Activated naive CD4-positive, alpha-beta T cell treated with anti-CD3 and anti-CD28 coated beads, Interleukin-2, amount 50 U/mL, for 16 hours (primary cell): ENCODE results near the gene PCSK4.
"Not testable (repeated sequence)": the region's sequence is repeated elsewhere in the genome, so short reads cannot be mapped to it uniquely, and the experiment has no call there.

Experiments used
- DNase-seq: peaks from one replicate; pipeline ENCODE4 v3.0.0-alpha.2; 2020

Gene PCSK4

DNA sequence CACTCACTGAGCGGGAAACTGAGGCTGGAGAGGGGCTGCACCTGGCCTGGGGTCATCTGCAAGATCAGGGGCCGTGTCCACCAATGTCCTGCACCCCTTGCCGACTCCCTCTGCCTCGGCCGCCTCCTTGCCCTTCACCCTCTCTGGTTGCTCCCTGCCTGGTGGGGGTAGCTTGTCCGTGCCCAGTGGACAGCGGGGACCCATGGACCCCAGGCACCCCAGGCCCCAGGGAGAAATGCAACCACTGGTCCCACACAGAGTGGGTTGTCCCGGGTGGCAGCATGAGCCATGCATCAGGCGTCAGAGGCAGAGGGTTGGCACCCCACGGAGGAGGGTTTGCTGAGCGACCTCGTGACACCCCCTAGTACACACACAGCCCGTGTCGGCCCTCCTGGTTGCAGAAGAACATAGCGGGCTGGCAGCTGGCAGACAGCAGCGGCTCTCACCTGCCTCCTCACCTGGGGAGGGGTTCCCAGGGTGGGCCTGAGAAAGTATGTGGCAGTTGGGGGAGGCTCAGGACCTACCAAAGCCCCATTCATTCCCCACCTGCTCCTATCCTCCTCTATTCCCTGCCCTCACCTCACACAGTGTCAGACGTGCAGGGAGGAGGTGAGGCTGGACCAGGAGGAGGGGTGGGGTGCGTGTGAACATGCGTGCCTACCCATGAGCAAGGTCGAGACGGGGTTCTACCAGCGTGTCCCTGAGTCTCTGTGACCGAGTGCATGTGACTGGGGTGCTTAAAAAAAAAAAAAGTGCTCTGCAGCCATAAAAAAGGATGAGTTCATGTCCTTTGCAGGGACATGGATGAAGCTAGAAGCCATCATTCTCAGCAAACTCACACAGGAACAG is 14.0 kb upstream of the PCSK4 start:
- DNase-seq: peak; percentile 9

- peak; percentile 75 for DNase-seq
Measured at GRCh38 chr19:1503089-1503924, 13.2 kb upstream of the PCSK4 start.

GRCh38 chr19:1502433-1503088 is 12.4 kb upstream of the PCSK4 start:
- no peak for DNase-seq

GRCh38 chr19:1501200-1501595 is 11.0 kb upstream of the PCSK4 start:
- no peak for DNase-seq

- not testable (repeated sequence) for DNase-seq
Measured at GRCh38 chr19:1499231-1499630, 9.1 kb upstream of the PCSK4 start.

GRCh38 chr19:1497578-1498235 is 7.6 kb upstream of the PCSK4 start:
- DNase-seq: no peak

- no peak for DNase-seq
Measured at GRCh38 chr19:1496714-1497577, 6.8 kb upstream of the PCSK4 start.

- no peak for DNase-seq
Measured at GRCh38 chr19:1495799-1496713, 5.9 kb upstream of the PCSK4 start.

DNA sequence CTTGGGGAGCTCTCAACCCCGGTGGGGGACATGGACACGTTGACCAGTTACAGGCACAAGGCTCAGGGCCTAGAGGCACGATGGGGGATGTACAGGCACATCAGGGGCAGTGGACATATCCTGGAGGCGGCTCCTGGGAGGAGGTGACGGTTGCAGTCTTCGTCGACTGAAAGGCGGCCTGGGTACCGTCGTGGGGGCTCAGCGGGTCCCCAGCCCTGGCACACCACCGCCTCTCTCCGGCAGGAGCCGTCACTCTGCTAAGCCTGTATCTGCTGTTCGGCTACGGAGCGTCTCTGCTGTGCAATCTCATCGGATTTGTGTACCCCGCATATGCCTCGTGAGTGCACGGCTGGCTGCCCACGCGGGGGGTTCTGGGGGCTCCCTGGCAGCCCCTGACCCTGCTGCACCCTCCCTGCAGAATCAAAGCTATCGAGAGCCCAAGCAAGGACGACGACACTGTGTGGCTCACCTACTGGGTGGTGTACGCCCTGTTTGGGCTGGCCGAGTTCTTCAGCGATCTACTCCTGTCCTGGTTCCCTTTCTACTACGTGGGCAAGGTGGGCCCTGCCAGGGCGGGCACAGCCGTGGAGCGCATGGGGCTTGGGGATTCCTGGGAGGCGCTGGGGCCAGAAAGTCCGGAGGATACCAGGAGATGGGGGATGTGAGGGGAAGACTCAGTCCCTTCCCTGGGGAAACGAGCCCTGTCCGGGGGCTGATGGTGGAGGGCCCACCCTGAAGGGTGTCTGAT is 5.1 kb upstream of the PCSK4 start:
- DNase-seq: no peak

DNA sequence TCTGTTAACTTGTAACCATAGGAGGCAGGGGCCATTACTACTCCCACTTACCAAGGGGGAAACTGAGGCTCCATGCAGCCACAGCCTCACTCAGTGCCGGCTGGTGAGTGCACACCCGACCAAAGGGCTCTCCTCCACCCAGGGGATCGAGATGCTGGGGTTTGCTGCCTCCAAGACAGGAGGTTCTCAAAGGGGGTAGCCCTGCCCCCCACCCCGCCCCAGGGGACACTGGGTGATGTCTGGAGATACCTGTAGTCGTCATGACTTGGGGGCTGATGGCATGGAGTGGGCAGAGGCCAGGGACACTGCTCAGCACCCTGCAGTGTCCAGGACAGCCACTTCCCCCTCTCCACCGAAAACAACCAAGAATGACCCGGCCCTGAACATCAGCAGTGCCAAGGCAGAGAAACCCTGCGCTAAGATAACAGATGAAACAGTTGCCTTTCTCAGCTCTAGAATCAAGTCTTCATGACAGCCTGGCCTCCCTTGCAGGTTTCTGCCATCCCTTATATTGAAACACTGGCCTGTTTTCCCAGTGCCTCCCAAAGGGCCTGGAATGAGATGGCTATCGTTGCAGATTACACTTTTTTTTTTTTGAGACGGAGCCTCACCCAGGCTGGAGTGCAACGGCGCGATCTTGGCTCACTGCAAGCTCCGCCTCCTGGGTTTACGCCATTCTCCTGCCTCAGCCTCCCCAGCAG is 4.1 kb upstream of the PCSK4 start:
- no peak for DNase-seq

- no peak for DNase-seq
Measured at GRCh38 chr19:1492474-1493006, 2.4 kb upstream of the PCSK4 start.

- DNase-seq: no peak
Measured at GRCh38 chr19:1491849-1492170, 1.7 kb upstream of the PCSK4 start.

DNA sequence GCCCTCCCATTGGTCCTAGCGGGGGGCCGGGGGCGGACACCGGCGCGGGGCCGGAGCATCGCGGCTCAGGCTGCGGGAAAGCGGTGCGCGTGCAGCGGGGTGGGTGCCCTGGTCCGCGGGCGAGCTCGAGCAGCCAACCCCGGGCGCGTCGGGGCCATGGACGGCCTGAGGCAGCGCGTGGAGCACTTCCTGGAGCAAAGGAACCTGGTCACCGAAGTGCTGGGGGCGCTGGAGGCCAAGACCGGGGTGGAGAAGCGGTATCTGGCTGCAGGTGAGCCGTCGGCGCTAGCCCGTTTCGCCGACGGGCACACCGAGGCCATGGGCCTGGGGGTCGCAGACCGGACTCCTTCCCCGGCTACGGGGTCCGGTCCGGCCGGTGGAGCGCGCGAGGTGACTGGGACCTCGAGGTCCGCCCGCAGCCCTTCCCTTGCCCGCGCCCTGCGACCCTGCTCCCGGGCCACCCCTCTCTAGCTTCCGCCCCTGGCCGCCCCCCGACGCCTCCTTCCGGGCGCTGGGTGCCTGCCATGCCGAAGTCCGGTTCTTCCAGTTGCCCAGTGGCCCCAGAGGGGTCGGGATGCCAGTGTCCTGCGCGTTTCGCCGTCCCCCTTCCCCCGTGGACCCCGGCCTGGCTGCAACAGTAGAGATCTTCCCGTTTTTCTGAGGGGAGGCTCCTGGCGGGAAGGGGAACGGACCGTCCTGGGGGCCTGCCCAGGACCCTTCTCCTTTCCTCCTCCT is 1.1 kb upstream of the PCSK4 start, which contains the start of gene REEP6:
Gene REEP6 (plus strand): TSS at position 68 of the 735 bp plus-strand sequence. CDS start 89 bp downstream, at position 157.
- no peak for DNase-seq

- DNase-seq: peak; percentile 14
Measured at GRCh38 chr19:1489463-1490310, 463 bp downstream of the PCSK4 start.

DNA sequence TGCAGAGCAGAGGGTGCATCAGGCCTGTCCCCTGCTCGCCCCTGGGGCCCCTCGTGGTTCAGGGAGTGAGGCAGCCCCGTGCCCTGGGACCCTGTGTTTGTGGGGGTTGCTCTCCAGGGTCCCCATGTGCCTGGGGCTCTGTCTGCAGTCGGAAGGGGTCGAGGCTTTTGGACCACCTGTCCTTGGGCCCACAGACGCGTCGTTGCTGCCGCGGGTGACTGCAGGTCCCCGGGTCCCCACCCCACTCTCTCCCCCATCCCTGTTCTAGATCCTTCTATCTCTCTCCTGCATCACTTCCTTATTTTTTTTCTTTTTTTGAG is 1.9 kb downstream of the PCSK4 start:
- DNase-seq: no peak

DNA sequence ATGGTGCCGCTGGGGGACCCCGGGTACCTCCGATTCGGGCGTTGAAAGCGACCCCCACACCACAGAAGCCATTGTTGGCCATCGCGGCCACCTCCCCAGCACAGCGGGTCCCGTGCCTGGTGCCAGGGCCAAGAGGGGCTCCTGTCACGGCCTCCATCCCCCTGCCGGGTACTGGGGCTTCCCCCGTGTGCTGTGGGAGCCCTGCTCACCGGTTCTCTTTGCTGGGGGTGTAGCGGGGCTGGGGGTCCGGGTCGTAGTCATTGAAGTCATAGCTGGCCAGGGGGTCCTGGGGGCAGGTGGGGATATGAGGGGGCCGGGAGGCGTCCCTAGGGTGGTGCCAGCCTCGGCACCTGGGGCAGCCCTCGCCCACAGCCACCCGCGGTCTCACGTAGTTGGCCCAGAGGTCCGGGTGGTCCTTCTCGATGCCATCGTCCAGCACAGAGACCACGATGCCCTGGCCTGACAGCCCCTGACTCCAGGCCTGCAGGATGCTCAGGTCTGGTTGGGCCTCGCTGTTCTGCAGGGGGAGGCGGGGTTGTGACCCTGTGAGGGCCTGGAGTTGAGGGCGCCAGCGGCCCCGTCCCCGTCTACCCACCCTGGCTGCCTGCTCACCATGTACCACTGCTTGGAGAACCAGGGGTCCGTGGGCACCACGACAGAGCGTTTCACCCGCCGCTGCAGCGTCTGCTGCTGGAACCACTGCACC is 2.4 kb downstream of the PCSK4 start:
- DNase-seq: no peak
